RWPE2 (cell line): ENCODE data around the gene ZRANB2.

Source experiments
- ATAC-seq: fragments of 200-7000 bp; cut with Tn5 transposase; 3 replicates; pipeline ENCODE4 v1.9.1; 2021; ENCODE audit warnings: low read depth
- DNase-seq: peaks from one replicate; pipeline ENCODE4 v3.0.0-alpha.2; 2020; ENCODE audit warnings: low spot score
- H3K27ac ChIP-seq: fragments of 450-650 bp; 2 replicates; pipeline ENCODE4 v1.5.1; 2017; ENCODE audit warnings: mild to moderate bottlenecking; ENCODE audit not compliant: poor library complexity, severe bottlenecking
- H3K27me3 ChIP-seq: fragments of 250-450 bp; sonication (Bioruptor Pico); 2 replicates; pipeline ENCODE4 v1.5.1; 2021; ENCODE audit warnings: mild to moderate bottlenecking, moderate library complexity; ENCODE audit not compliant: insufficient read depth, poor library complexity, severe bottlenecking
- H3K36me3 ChIP-seq: fragments of 250-450 bp; sonication (Bioruptor Pico); 2 replicates; pipeline ENCODE4 v1.5.1; 2020; ENCODE audit warnings: low read depth, mild to moderate bottlenecking, moderate library complexity
- H3K4me1 ChIP-seq: fragments of 250-450 bp; sonication (Bioruptor Pico); 2 replicates; pipeline ENCODE4 v1.5.1; 2021; ENCODE audit warnings: mild to moderate bottlenecking, moderate library complexity; ENCODE audit not compliant: insufficient read depth, poor library complexity, severe bottlenecking
- H3K4me3 ChIP-seq: fragments of 250-450 bp; sonication (Bioruptor Pico); 2 replicates; pipeline ENCODE4 v1.5.1; 2021; ENCODE audit warnings: mild to moderate bottlenecking, moderate library complexity; ENCODE audit not compliant: severe bottlenecking
- H3K9me3 ChIP-seq: fragments of 250-450 bp; sonication (Bioruptor Pico); 2 replicates; pipeline ENCODE4 v1.5.1; 2021; ENCODE audit warnings: mild to moderate bottlenecking, moderate library complexity; ENCODE audit not compliant: severe bottlenecking
- TF ChIP-seq, protein P1 (sequence below): fragments of 450-650 bp; IDR thresholded peaks from one replicate; pipeline ENCODE4 v1.5.1; 2017; ENCODE audit warnings: mild to moderate bottlenecking, moderate library complexity; ENCODE audit not compliant: poor library complexity, severe bottlenecking

ZRANB2 gene

DNA sequence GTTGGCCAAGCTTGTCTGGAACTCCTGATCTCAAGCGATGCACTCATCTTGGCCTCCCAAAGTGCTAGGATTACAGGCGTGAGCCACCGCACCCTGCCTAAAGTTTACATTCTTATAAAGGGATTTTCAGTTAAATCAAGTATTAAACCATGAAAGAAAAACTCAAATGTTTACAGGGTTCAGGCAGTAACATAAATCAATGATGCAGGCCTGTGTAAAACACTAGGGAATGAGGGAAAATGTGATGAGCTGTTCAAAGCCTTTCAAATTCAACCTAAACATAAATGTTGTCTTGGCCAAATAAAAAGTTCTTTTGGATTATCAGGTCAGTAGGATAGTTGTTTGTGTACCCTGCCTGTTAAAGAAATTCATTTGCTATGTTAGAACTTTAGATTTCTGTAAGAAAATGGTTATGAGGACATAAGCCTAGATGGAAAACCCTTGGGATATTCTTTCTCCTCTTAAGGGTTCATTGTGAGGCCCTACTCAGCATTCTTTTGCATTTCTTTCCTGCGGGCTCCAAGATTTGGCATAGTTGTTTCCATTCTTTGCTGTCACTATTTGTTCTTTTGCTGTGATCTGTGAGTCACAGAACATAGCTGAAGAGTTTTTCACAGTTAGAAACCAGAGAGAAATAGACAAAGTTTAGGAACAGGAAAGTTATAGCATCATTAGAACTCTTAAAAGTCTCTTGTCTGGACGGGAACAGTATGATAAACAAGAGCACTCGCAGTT is 8.9 kb upstream of the ZRANB2 start:
- peaks cover 28% of the 10 kb centered on the region for H3K4me1 ChIP-seq
- TF ChIP-seq, protein P1, sequence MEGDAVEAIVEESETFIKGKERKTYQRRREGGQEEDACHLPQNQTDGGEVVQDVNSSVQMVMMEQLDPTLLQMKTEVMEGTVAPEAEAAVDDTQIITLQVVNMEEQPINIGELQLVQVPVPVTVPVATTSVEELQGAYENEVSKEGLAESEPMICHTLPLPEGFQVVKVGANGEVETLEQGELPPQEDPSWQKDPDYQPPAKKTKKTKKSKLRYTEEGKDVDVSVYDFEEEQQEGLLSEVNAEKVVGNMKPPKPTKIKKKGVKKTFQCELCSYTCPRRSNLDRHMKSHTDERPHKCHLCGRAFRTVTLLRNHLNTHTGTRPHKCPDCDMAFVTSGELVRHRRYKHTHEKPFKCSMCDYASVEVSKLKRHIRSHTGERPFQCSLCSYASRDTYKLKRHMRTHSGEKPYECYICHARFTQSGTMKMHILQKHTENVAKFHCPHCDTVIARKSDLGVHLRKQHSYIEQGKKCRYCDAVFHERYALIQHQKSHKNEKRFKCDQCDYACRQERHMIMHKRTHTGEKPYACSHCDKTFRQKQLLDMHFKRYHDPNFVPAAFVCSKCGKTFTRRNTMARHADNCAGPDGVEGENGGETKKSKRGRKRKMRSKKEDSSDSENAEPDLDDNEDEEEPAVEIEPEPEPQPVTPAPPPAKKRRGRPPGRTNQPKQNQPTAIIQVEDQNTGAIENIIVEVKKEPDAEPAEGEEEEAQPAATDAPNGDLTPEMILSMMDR, result no peak
- no peaks in the 10 kb centered on the region for H3K27me3 ChIP-seq
- ATAC-seq (peak; percentile 42), DNase-seq (no peak)
- no peaks in the 10 kb centered on the region for H3K9me3 ChIP-seq
- H3K36me3 ChIP-seq, result no peaks in the 10 kb centered on the region
- no peak overlapping the region for H3K4me3 ChIP-seq
- no peak overlapping the region for H3K27ac ChIP-seq

DNA sequence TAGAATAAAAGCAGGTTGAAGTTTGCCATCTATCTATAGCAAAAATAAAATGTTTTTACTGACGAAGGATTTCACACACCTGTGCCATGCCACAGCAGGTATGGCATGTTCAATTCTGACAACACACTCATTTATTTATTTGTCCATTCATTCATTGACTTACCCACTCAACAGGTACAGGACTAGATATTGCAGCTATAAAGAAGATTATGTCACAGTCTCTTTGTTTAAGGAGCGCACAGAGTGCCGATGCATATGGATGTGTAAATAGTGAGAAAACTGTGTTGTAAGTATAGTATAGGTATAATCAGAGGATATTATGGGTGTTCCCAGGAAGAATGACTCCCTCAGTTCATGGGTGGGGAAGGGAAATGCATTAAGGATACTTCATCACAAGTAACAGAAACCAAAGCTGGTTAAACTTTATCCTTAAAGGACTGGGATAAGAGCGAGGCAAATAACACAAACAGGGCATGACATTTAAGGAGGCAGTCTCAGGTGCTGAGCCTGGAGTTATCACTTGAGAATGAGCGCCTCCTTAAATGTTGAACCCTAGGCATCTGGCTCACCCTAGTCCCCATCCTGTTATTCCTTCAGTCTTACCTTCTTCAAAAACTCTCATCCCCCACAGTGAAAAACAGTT is 7.9 kb upstream of the ZRANB2 start:
- ATAC-seq (peak; percentile 43), DNase-seq (no peak)
- no peaks in the 10 kb centered on the region for H3K9me3 ChIP-seq
- H3K4me1 ChIP-seq, result peaks cover 28% of the 10 kb centered on the region
- H3K4me3 ChIP-seq, result no peak overlapping the region
- H3K27ac ChIP-seq, result no peak overlapping the region
- H3K27me3 ChIP-seq, result no peaks in the 10 kb centered on the region
- H3K36me3 ChIP-seq, result no peaks in the 10 kb centered on the region
- TF ChIP-seq, protein P1, result no peak

DNA sequence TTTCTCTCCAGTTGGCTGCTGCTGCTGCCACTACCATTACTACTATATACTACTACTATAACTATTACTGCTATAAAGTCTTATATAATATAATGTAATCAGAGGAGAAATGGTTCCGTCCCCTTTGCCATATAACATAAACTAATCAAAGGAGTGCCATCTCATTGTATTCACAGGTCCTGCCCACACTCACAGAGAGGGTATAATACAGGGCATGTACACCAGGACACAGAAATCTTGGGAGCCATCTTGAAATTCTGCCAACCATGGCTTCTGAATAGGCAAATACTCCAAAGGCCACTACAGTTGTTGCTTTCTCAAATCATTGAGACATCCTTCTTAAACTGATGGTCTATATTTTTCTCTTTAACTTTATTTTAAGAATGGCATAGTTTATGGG is 6.9 kb upstream of the ZRANB2 start:
- H3K9me3 ChIP-seq, result no peaks in the 10 kb centered on the region
- H3K27me3 ChIP-seq, result no peaks in the 10 kb centered on the region
- no peaks in the 10 kb centered on the region for H3K36me3 ChIP-seq
- H3K4me3 ChIP-seq, result no peak overlapping the region
- DNase-seq (no peak), ATAC-seq (no peak)
- no peak overlapping the region for H3K27ac ChIP-seq
- peaks cover 28% of the 10 kb centered on the region for H3K4me1 ChIP-seq
- TF ChIP-seq, protein P1, result no peak

DNA sequence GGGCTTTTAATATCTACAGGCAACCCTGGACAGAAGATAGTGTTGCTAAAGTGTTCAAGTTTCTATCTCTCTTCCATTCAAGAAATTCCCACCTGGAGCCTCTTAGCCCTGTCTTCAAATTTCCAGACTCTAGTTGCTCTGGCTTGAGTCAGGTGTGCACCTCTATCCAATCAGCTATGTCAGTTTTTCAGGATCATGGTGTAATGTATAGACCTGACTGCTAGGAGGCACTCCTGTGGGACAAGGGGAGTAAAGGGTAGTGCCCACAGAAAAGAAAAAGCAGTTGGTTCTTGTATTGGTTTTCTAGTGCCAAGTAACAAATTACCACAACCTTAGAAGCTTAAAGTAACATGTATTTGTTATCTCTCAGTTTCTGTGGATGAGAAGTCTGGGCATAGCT is 6.2 kb upstream of the ZRANB2 start:
- Histone ChIP-seq H3K4me3 (no peak overlapping the region), H3K27me3 (no peaks in the 10 kb centered on the region), H3K4me1 (peaks cover 28% of the 10 kb centered on the region), H3K36me3 (no peaks in the 10 kb centered on the region), H3K27ac (no peak overlapping the region), H3K9me3 (no peaks in the 10 kb centered on the region)
- no peak for DNase-seq
- TF ChIP-seq, protein P1, result no peak
- ATAC-seq, result no peak

DNA sequence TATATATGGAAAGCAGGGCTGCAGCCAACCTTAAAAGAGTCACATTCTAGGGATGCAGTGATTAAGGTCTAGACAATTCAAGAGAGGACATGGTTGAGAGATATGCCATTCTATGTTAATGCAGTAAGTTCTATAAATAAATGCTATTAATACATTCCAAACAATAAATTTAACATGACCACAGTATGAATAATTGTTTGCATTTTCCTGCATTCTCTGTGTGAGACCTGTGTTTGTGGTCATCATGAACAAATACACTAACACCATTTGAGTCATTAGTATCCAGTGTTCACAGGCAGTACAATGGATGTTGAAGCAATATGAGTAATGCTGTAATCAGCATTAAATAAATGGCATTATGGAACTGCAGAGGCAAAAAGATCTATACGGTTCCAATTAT is 5.5 kb upstream of the ZRANB2 start:
- Histone ChIP-seq H3K36me3 (no peaks in the 10 kb centered on the region), H3K4me1 (peaks cover 28% of the 10 kb centered on the region), H3K9me3 (no peaks in the 10 kb centered on the region), H3K27ac (no peak overlapping the region), H3K27me3 (no peaks in the 10 kb centered on the region), H3K4me3 (no peak overlapping the region)
- ATAC-seq (peak; percentile 91), DNase-seq (no peak)
- TF ChIP-seq, protein P1, result no peak
